H1 (cell line): ENCODE measurements around the gene SSRP1. TPM values are rescaled to one million over a fixed set of nuclear protein-coding genes. Genes with fewer than 3 reads are reported as not detected.

Source experiments
- CBX8 ChIP-seq: fragments of 300-800, 300-1000 bp; sonication (generic); IDR thresholded peaks from 2 replicates; pipeline ENCODE4 v1.7.1; 2016; ENCODE audit warnings: low read depth, low read length, borderline replicate concordance
- polyA plus RNA-seq, 7 experiments: library from polyadenylated mRNA; depleted of rRNA in 3 of 7; stranded (reverse) in 5 of 7; unstranded in 2 of 7; fragments of >200 nt in 5 of 7; fragments of 200-250 nt in 2 of 7; gene quantifications; 1 replicate in 5 of 7; 2 replicates in 1 of 7; 4 replicates in 1 of 7; pipeline versions ENCODE4 v1.2.1 to v1.2.3, GENCODE V29; 2011 to 2013; ENCODE audit warnings: missing spikeins in 2 of 7, mixed read lengths in 2 of 7
- total RNA-seq: library from RNA; stranded (reverse); fragmentation: NEBNext Ultra II Directional; extraction: Animal tissue kit (Norgen Biotek cat#: 25700); gene quantifications from 2 replicates; pipeline ENCODE4 v1.2.1, GENCODE V29; 2021
- TF ChIP-seq, protein P1 (sequence below): fragments of 300-600 bp; sonication (generic); IDR thresholded peaks from 2 replicates; pipeline ENCODE4 v1.7.1; 2012; ENCODE audit warnings: low read length, moderate library complexity, mild to moderate bottlenecking, inconsistent platforms; ENCODE audit not compliant: insufficient replicate concordance

Gene SSRP1
- total and polyA plus RNA-seq, 2 of the 8 experiments (the other 6 are each of a cell fraction or from before 2014, with no cell fraction given) = 259 to 281 TPM

DNA sequence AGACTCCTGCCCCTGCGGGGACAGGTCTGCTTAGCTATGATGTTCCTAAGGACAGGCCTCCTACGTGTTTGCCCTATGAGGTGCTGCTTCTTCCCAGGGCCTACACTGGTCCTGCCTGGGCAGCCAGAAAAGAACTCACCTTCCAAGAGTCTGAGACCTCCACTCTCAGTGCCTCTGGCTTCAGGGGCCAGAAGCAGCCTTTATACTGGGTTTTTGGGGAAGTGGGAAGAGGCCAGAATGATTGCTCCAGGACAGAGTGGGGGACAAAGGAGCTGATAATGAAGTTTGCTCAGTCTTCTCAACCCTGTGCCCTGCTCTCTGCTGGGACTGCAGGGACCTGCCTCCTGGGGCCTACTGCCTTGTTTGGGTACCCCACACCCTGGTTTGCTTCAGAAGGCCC is 45.3 kb upstream of the SSRP1 start, which contains the start of gene PRG3 (continued):
- TF ChIP-seq, protein P1, sequence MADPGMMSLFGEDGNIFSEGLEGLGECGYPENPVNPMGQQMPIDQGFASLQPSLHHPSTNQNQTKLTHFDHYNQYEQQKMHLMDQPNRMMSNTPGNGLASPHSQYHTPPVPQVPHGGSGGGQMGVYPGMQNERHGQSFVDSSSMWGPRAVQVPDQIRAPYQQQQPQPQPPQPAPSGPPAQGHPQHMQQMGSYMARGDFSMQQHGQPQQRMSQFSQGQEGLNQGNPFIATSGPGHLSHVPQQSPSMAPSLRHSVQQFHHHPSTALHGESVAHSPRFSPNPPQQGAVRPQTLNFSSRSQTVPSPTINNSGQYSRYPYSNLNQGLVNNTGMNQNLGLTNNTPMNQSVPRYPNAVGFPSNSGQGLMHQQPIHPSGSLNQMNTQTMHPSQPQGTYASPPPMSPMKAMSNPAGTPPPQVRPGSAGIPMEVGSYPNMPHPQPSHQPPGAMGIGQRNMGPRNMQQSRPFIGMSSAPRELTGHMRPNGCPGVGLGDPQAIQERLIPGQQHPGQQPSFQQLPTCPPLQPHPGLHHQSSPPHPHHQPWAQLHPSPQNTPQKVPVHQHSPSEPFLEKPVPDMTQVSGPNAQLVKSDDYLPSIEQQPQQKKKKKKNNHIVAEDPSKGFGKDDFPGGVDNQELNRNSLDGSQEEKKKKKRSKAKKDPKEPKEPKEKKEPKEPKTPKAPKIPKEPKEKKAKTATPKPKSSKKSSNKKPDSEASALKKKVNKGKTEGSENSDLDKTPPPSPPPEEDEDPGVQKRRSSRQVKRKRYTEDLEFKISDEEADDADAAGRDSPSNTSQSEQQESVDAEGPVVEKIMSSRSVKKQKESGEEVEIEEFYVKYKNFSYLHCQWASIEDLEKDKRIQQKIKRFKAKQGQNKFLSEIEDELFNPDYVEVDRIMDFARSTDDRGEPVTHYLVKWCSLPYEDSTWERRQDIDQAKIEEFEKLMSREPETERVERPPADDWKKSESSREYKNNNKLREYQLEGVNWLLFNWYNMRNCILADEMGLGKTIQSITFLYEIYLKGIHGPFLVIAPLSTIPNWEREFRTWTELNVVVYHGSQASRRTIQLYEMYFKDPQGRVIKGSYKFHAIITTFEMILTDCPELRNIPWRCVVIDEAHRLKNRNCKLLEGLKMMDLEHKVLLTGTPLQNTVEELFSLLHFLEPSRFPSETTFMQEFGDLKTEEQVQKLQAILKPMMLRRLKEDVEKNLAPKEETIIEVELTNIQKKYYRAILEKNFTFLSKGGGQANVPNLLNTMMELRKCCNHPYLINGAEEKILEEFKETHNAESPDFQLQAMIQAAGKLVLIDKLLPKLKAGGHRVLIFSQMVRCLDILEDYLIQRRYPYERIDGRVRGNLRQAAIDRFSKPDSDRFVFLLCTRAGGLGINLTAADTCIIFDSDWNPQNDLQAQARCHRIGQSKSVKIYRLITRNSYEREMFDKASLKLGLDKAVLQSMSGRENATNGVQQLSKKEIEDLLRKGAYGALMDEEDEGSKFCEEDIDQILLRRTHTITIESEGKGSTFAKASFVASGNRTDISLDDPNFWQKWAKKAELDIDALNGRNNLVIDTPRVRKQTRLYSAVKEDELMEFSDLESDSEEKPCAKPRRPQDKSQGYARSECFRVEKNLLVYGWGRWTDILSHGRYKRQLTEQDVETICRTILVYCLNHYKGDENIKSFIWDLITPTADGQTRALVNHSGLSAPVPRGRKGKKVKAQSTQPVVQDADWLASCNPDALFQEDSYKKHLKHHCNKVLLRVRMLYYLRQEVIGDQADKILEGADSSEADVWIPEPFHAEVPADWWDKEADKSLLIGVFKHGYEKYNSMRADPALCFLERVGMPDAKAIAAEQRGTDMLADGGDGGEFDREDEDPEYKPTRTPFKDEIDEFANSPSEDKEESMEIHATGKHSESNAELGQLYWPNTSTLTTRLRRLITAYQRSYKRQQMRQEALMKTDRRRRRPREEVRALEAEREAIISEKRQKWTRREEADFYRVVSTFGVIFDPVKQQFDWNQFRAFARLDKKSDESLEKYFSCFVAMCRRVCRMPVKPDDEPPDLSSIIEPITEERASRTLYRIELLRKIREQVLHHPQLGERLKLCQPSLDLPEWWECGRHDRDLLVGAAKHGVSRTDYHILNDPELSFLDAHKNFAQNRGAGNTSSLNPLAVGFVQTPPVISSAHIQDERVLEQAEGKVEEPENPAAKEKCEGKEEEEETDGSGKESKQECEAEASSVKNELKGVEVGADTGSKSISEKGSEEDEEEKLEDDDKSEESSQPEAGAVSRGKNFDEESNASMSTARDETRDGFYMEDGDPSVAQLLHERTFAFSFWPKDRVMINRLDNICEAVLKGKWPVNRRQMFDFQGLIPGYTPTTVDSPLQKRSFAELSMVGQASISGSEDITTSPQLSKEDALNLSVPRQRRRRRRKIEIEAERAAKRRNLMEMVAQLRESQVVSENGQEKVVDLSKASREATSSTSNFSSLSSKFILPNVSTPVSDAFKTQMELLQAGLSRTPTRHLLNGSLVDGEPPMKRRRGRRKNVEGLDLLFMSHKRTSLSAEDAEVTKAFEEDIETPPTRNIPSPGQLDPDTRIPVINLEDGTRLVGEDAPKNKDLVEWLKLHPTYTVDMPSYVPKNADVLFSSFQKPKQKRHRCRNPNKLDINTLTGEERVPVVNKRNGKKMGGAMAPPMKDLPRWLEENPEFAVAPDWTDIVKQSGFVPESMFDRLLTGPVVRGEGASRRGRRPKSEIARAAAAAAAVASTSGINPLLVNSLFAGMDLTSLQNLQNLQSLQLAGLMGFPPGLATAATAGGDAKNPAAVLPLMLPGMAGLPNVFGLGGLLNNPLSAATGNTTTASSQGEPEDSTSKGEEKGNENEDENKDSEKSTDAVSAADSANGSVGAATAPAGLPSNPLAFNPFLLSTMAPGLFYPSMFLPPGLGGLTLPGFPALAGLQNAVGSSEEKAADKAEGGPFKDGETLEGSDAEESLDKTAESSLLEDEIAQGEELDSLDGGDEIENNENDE = no peak
- TF ChIP-seq CBX8 = no peak
